ENCODE results near the gene C16orf74. TPM values are rescaled to one million over a fixed set of nuclear protein-coding genes. Genes with fewer than 3 reads are reported as not detected.

The C16orf74 gene
- polyA plus RNA-seq, 2 of the 4 experiments (the other 2 are of a cell fraction): 3.8 to 9.1 TPM

DNA sequence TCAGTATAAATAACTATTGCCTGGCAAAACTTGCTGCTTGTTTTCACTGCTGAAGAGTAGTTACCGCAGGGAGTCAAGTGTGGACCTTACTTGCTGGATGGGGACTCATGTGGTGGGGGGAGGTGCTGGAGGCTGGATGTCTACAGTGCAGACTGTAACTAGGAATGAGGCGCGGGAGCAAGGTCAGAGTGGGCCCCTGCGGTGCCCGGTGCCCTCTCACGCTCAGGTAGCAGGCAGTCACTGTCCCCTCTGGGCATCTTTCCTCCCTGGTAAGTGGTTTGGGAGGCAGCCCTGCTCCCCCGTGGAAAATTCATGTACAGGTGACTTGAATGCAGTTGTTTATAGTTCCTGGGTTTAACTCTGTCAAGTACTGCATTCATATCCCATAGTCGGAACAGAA, 43.8 kb upstream of the C16orf74 start:
- 84% methylated on average over 8 of the region's 8 CpGs for WGBS (ENCODE audit: missing lambda C conversion rate)
- Histone ChIP-seq H3K27ac (no peak overlapping the region), H3K4me3 (no peak overlapping the region), H3K4me2 (no peak overlapping the region), H3K9me3 (no peaks in the 10 kb centered on the region), H3K4me1 (peaks cover 12% of the 10 kb centered on the region)
- ATAC-seq: no peak
- DNase-seq (ENCODE audit: low read depth in 1 of 2, low spot score in 1 of 2): no peak
- ChIA-PET POLR2A (no interaction called here), CTCF (interaction anchor here (1.6 to 2.3 kb wide), 2 partner anchors 27 to 119 kb away, joined by 3 to 8 read pairs; no protein-coding TSS in a partner anchor)
- no peak for FAIRE-seq
- TF ChIP-seq RFX5 (IDR thresholded peaks at IDR 0.05): no peak

DNA sequence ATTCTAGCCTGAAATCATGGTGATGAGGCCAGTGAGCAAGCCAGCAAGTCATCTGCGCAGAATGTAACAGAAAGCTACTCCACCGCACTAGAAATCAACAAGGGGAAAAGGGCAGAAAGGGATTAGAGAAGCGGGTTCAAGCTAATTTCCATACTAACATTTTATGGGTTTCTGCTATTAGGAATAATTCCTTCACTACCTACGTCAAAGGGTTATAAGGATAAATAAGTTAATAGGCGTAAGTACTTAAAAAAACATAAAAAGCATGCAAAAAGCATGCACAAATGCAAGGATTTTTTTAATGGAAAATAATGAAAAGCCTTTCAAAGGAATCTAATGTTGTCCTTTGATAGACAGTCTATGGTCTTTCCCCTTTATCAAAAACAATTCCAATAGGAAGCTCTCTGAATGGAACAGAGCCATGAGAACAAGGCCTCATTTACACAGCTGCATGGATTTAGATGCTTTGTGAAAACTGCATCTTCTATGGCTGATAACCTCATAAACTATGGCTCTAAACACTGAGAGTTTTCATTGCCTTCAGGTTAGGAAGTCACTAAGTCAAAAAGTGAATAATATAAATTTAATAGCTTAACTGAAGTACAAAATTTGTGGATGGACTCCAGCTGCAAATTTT, 42.9 kb upstream of the C16orf74 start:
- ATAC-seq (no peak), DNase-seq (ENCODE audit: low read depth in 1 of 2, low spot score in 1 of 2) (no peak), FAIRE-seq (no peak)
- WGBS (ENCODE audit: missing lambda C conversion rate): 80% methylated on average over 5 of the region's 5 CpGs
- TF ChIP-seq MAZ (IDR thresholded peaks at IDR 0.05; ENCODE audit: borderline replicate concordance, low read depth, low read length) (no peak), FOXS1 (CRISPR knock-in tag; IDR thresholded peaks at IDR 0.05) (no peak)
- Histone ChIP-seq H3K4me3 (no peak overlapping the region), H3K27ac (no peak overlapping the region), H3K4me2 (no peak overlapping the region), H3K9me3 (no peaks in the 10 kb centered on the region), H3K4me1 (peaks cover 12% of the 10 kb centered on the region)
- ChIA-PET CTCF (interaction anchor here (1.6 to 2.3 kb wide), 2 partner anchors 27 to 118 kb away, joined by 3 to 8 read pairs; no protein-coding TSS in a partner anchor), POLR2A (no interaction called here)

GRCh38 chr16:85789773-85790172, 38.9 kb upstream of the C16orf74 start:
- WGBS (ENCODE audit: missing lambda C conversion rate): 90% methylated on average over 6 of the region's 6 CpGs
- DNase-seq (ENCODE audit: low read depth in 1 of 2, low spot score in 1 of 2): no peak
- TF ChIP-seq POLR2A (IDR thresholded peaks at IDR 0.05; ENCODE audit: low read length) (no peak), SMC3 (IDR thresholded peaks at IDR 0.05) (no peak), CEBPB (IDR thresholded peaks at IDR 0.05) (no peak), HDAC2 (IDR thresholded peaks at IDR 0.05) (no peak), KDM5A (IDR thresholded peaks at IDR 0.05) (no peak), CBX2 (IDR thresholded peaks at IDR 0.05; ENCODE audit: borderline replicate concordance, low read depth) (no peak), ZNF302 (CRISPR knock-in tag; IDR thresholded peaks at IDR 0.05) (no peak), ESRRA (IDR thresholded peaks at IDR 0.05; ENCODE audit: borderline replicate concordance, low read length) (no peak), GATA3 (IDR thresholded peaks at IDR 0.05; ENCODE audit: borderline replicate concordance) (no peak), EP300 (IDR thresholded peaks at IDR 0.05) (no peak), CBX8 (IDR thresholded peaks at IDR 0.05) (no peak), TP53 (CRISPR knock-in tag; IDR thresholded peaks at IDR 0.05) (no peak), FOSB (CRISPR knock-in tag; IDR thresholded peaks at IDR 0.05) (no peak), NR3C1 (IDR thresholded peaks at IDR 0.05) (no peak), CHD4 (IDR thresholded peaks at IDR 0.05; ENCODE audit: borderline replicate concordance) (no peak), EHF (CRISPR knock-in tag; IDR thresholded peaks at IDR 0.05) (no peak)
- TF ChIP-seq, protein P1, sequence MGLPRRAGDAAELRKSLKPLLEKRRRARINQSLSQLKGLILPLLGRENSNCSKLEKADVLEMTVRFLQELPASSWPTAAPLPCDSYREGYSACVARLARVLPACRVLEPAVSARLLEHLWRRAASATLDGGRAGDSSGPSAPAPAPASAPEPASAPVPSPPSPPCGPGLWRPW (IDR thresholded peaks at IDR 0.05): no peak
- TF ChIP-seq, protein P2, sequence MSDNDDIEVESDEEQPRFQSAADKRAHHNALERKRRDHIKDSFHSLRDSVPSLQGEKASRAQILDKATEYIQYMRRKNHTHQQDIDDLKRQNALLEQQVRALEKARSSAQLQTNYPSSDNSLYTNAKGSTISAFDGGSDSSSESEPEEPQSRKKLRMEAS (IDR thresholded peaks at IDR 0.05): no peak
- TF ChIP-seq, protein P3, sequence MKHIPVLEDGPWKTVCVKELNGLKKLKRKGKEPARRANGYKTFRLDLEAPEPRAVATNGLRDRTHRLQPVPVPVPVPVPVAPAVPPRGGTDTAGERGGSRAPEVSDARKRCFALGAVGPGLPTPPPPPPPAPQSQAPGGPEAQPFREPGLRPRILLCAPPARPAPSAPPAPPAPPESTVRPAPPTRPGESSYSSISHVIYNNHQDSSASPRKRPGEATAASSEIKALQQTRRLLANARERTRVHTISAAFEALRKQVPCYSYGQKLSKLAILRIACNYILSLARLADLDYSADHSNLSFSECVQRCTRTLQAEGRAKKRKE (CRISPR knock-in tag; IDR thresholded peaks at IDR 0.05; ENCODE audit: low read depth): no peak
- TF ChIP-seq, protein P4, sequence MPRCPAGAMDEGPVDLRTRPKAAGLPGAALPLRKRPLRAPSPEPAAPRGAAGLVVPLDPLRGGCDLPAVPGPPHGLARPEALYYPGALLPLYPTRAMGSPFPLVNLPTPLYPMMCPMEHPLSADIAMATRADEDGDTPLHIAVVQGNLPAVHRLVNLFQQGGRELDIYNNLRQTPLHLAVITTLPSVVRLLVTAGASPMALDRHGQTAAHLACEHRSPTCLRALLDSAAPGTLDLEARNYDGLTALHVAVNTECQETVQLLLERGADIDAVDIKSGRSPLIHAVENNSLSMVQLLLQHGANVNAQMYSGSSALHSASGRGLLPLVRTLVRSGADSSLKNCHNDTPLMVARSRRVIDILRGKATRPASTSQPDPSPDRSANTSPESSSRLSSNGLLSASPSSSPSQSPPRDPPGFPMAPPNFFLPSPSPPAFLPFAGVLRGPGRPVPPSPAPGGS (IDR thresholded peaks at IDR 0.05): no peak
- CTCF ChIA-PET: interaction anchor here (0.7 to 1.8 kb wide), 2 partner anchors 27 to 30 kb away, joined by 3 to 6 read pairs; no protein-coding TSS in a partner anchor
- no peak overlapping the region for H3K27ac ChIP-seq
- H3K9me3 ChIP-seq: no peaks in the 10 kb centered on the region
- no peak for FAIRE-seq
- ATAC-seq: no peak
- POLR2A ChIA-PET: no interaction called here
- no peak overlapping the region for H3K4me3 ChIP-seq
- H3K4me1 ChIP-seq: no peaks in the 10 kb centered on the region
- no peak overlapping the region for H3K4me2 ChIP-seq
